Right lung (tissue), 10 donors: ENCODE data around the gene SPATA20. TPM values are rescaled to one million over a fixed set of nuclear protein-coding genes. Genes with fewer than 3 reads are reported as not detected.

Experiments used
- DNase-seq, 2 donors: peaks; one replicate each; pipeline ENCODE4 v3.0.0-alpha.2; 2013
- long read RNA-seq, 8 donors: transcript quantifications; one replicate each; lab custom pipeline, GENCODE V29; 2026
- polyA plus RNA-seq, 5 donors: library from polyadenylated mRNA; unstranded; fragments of 120-200 nt; gene quantifications; one replicate each; pipeline versions ENCODE4 v1.2.1 to v1.2.3, GENCODE V29; 2013; ENCODE audit warnings: inconsistent platforms in 1 of 5, low replicate concordance in 1 of 5; ENCODE audit not compliant: insufficient read length in 5 of 5, insufficient read depth in 1 of 5

Gene SPATA20
- polyA plus RNA-seq = 10 to 100 TPM; 38.0 to 51.3 (median 41.6) TPM
- long read RNA-seq, donor 1, transcript SPATA20-201 (17 exons, 2,719 nt) = major isoform, 5 of 84 reads
- long read RNA-seq, donor 1, partial matches to known transcripts = 74 of 84 reads
- long read RNA-seq, donor 1, other reads (novel, unspliced or antisense) = 0 of 84 reads
- long read RNA-seq, donor 2, transcript SPATA20-205 (17 exons, 2,734 nt) = major isoform, 6 of 49 reads
- long read RNA-seq, donor 2, partial matches to known transcripts = 39 of 49 reads
- long read RNA-seq, donor 2, other reads (novel, unspliced or antisense) = 0 of 49 reads
- long read RNA-seq, donor 3, partial matches to known transcripts = 28 of 29 reads
- long read RNA-seq, donor 3, other reads (novel, unspliced or antisense) = 0 of 29 reads
- long read RNA-seq, donor 4, partial matches to known transcripts = 24 of 26 reads
- long read RNA-seq, donor 4, other reads (novel, unspliced or antisense) = 0 of 26 reads
- long read RNA-seq, donor 5, partial matches to known transcripts = 61 of 64 reads
- long read RNA-seq, donor 5, other reads (novel, unspliced or antisense) = 0 of 64 reads
- long read RNA-seq, donor 6, partial matches to known transcripts = 60 of 67 reads
- long read RNA-seq, donor 6, other reads (novel, unspliced or antisense) = 0 of 67 reads
- long read RNA-seq, donor 7, partial matches to known transcripts = 22 of 27 reads
- long read RNA-seq, donor 7, other reads (novel, unspliced or antisense) = 0 of 27 reads
- long read RNA-seq, donor 8, partial matches to known transcripts = 13 of 15 reads
- long read RNA-seq, donor 8, other reads (novel, unspliced or antisense) = 0 of 15 reads

- DNase-seq = peak; percentile 80 to 87
These were observed at the start of gene SPATA20 for GRCh38 chr17:50547035-50547735. SPATA20 (plus strand) TSS chr17:50547174; CDS start chr17:50547209, 35 bp downstream.

- DNase-seq = no peak
These were observed 48.7 kb upstream of the SPATA20 start for GRCh38 chr17:50498021-50498874.

GRCh38 chr17:50499270-50499669, 47.7 kb upstream of the SPATA20 start:
- no peak for DNase-seq

- DNase-seq = no peak
These were observed 47.3 kb upstream of the SPATA20 start for GRCh38 chr17:50499721-50500120.

GRCh38 chr17:50501054-50501453, 45.9 kb upstream of the SPATA20 start:
- no peak for DNase-seq

GRCh38 chr17:50502301-50502990, 44.5 kb upstream of the SPATA20 start:
- no peak for DNase-seq

- no peak for DNase-seq
These were observed 41.3 kb upstream of the SPATA20 start for GRCh38 chr17:50505591-50506130.

GRCh38 chr17:50506298-50506697, 40.7 kb upstream of the SPATA20 start:
- DNase-seq = no peak

- DNase-seq = peak; percentile 86 to 88
These were observed 39.0 kb upstream of the SPATA20 start, which contains the start of gene MYCBPAP for GRCh38 chr17:50507871-50508572. MYCBPAP (plus strand) TSS chr17:50508439; CDS start chr17:50508675, 236 bp downstream.

- no peak for DNase-seq
These were observed 38.2 kb upstream of the SPATA20 start for GRCh38 chr17:50508573-50509460.

- DNase-seq = no peak
These were observed 35.9 kb upstream of the SPATA20 start for GRCh38 chr17:50511058-50511457.

GRCh38 chr17:50513495-50513894, 33.5 kb upstream of the SPATA20 start:
- DNase-seq = no peak

GRCh38 chr17:50514388-50514787, 32.6 kb upstream of the SPATA20 start:
- DNase-seq = no peak

GRCh38 chr17:50514936-50515702, 31.9 kb upstream of the SPATA20 start:
- no peak for DNase-seq

- DNase-seq = no peak
These were observed 30.0 kb upstream of the SPATA20 start for GRCh38 chr17:50517011-50517410.

- no peak for DNase-seq
These were observed 29.2 kb upstream of the SPATA20 start for GRCh38 chr17:50517504-50518383.
